Measurements from ENCODE around the gene PPP2R1B.
"Not testable (repeated sequence)": the region's sequence is repeated elsewhere in the genome, so short reads cannot be mapped to it uniquely, and the experiment has no call there.

Gene PPP2R1B

DNA sequence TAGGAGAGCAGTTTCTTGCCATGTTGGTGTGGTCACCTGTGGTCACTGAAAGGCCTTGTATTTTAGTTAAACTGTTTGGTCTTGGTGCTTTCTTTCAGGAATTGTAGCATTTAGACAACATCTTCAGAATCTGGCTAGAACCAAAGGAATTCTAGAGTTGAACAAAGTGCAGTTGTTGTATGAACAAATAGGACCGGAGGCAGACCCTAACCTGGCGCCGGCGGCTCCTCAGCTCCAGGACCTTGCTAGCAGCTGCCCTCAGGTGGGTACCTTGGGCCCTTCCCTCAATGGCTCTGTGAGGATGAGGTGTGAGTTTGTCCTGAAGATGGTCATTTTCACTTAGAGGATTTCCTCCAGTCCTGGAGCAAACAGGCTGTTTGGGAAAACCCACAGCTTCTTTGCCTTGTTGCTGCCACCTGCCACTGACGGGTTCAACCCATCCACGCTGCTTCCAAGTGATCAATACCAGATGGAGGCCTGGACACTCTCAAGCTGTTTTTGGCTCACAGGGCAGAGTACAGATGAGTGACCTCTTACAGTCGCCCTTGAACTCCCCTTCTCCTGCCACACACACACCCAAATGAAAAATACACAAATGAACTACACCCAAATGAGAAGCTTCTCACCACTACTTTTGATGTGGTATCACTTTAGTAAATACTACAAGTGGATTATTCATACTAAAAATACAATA, 45.2 kb downstream of the PPP2R1B start:
- Histone ChIP-seq H3K4me1 (ENCODE audit: control insufficient read depth in 1 of 2, insufficient read depth in 1 of 2, low read depth in 1 of 2, low read length in 1 of 2) (no peaks in the 10 kb centered on the region), H3K9me3 (no peaks in the 10 kb centered on the region), H3K36me3 (peaks cover 63% of the 10 kb centered on the region), H3K4me3 (ENCODE audit: low read depth in 1 of 2, low read length in 1 of 2) (no peak overlapping the region), H3K27ac (no peak overlapping the region), H3K27me3 (no peaks in the 10 kb centered on the region)
- TF ChIP-seq, protein P1, sequence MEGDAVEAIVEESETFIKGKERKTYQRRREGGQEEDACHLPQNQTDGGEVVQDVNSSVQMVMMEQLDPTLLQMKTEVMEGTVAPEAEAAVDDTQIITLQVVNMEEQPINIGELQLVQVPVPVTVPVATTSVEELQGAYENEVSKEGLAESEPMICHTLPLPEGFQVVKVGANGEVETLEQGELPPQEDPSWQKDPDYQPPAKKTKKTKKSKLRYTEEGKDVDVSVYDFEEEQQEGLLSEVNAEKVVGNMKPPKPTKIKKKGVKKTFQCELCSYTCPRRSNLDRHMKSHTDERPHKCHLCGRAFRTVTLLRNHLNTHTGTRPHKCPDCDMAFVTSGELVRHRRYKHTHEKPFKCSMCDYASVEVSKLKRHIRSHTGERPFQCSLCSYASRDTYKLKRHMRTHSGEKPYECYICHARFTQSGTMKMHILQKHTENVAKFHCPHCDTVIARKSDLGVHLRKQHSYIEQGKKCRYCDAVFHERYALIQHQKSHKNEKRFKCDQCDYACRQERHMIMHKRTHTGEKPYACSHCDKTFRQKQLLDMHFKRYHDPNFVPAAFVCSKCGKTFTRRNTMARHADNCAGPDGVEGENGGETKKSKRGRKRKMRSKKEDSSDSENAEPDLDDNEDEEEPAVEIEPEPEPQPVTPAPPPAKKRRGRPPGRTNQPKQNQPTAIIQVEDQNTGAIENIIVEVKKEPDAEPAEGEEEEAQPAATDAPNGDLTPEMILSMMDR (IDR thresholded peaks at IDR 0.05), result no peak

GRCh38 chr11:111719379-111719778, 46.8 kb downstream of the PPP2R1B start:
- no peak overlapping the region for H3K27ac ChIP-seq
- H3K4me1 ChIP-seq (ENCODE audit: control insufficient read depth in 1 of 2, insufficient read depth in 1 of 2, low read depth in 1 of 2, low read length in 1 of 2), result peaks cover 4% of the 10 kb centered on the region in 2 experiments
- H3K36me3 ChIP-seq, result peaks cover 49% of the 10 kb centered on the region

GRCh38 chr11:111718859-111719258, 47.3 kb downstream of the PPP2R1B start:
- TF ChIP-seq, protein P1 (IDR thresholded peaks at IDR 0.05), result no peak
- H3K27me3 ChIP-seq, result no peaks in the 10 kb centered on the region
- H3K4me1 ChIP-seq (ENCODE audit: control insufficient read depth in 1 of 2, insufficient read depth in 1 of 2, low read depth in 1 of 2, low read length in 1 of 2), result peaks cover 4% of the 10 kb centered on the region in 2 experiments
- H3K9me3 ChIP-seq, result no peaks in the 10 kb centered on the region
- peaks cover 43% of the 10 kb centered on the region for H3K36me3 ChIP-seq
- no peak overlapping the region for H3K27ac ChIP-seq
- no peak overlapping the region for H3K4me3 ChIP-seq (ENCODE audit: low read depth in 1 of 2, low read length in 1 of 2)

More at GRCh38 chr11:111719379-111719778, 46.8 kb downstream of the PPP2R1B start:
- H3K27me3 ChIP-seq, result no peaks in the 10 kb centered on the region
- H3K9me3 ChIP-seq, result no peaks in the 10 kb centered on the region
- TF ChIP-seq, protein P1 (IDR thresholded peaks at IDR 0.05), result no peak
- H3K4me3 ChIP-seq (ENCODE audit: low read depth in 1 of 2, low read length in 1 of 2), result no peak overlapping the region

GRCh38 chr11:111718436-111718835, 47.8 kb downstream of the PPP2R1B start:
- no peak overlapping the region for H3K27ac ChIP-seq
- no peaks in the 10 kb centered on the region for H3K9me3 ChIP-seq
- peaks cover 4% of the 10 kb centered on the region in 2 experiments for H3K4me1 ChIP-seq (ENCODE audit: control insufficient read depth in 1 of 2, insufficient read depth in 1 of 2, low read depth in 1 of 2, low read length in 1 of 2)
- H3K4me3 ChIP-seq (ENCODE audit: low read depth in 1 of 2, low read length in 1 of 2), result no peak overlapping the region
- H3K36me3 ChIP-seq, result peaks cover 39% of the 10 kb centered on the region
- TF ChIP-seq, protein P1 (IDR thresholded peaks at IDR 0.05), result no peak
- H3K27me3 ChIP-seq, result no peaks in the 10 kb centered on the region

GRCh38 chr11:111717660-111718059, 48.5 kb downstream of the PPP2R1B start:
- not testable (repeated sequence) for H3K9me3 ChIP-seq; H3K4me3 ChIP-seq (ENCODE audit: low read depth in 1 of 2, low read length in 1 of 2); H3K4me1 ChIP-seq (ENCODE audit: control insufficient read depth in 1 of 2, insufficient read depth in 1 of 2, low read depth in 1 of 2, low read length in 1 of 2); H3K27ac ChIP-seq; H3K27me3 ChIP-seq
- H3K36me3 ChIP-seq, result peaks cover 34% of the 10 kb centered on the region

GRCh38 chr11:111715142-111715816, 50.9 kb downstream of the PPP2R1B start:
- peaks cover 4% of the 10 kb centered on the region in 2 experiments for H3K4me1 ChIP-seq (ENCODE audit: control insufficient read depth in 1 of 2, insufficient read depth in 1 of 2, low read depth in 1 of 2, low read length in 1 of 2)
- H3K4me3 ChIP-seq (ENCODE audit: low read depth in 1 of 2, low read length in 1 of 2), result no peak overlapping the region
- H3K27me3 ChIP-seq, result no peaks in the 10 kb centered on the region
- peaks cover 20% of the 10 kb centered on the region for H3K36me3 ChIP-seq
- TF ChIP-seq, protein P1 (IDR thresholded peaks at IDR 0.05), result no peak
- no peak overlapping the region for H3K27ac ChIP-seq
- H3K9me3 ChIP-seq, result no peaks in the 10 kb centered on the region

Measured in neutrophil (primary cell).